HG03039 (cell line): Measurements from ENCODE around the gene GNG4.

Experiments
- ATAC-seq: cut with Tn5 transposase; IDR thresholded peaks from one replicate; pipeline ENCODE4 v1.9.1; 2021; ENCODE audit warnings: mild to moderate bottlenecking, moderate library complexity; ENCODE audit not compliant: unreplicated experiment

GNG4 gene

DNA sequence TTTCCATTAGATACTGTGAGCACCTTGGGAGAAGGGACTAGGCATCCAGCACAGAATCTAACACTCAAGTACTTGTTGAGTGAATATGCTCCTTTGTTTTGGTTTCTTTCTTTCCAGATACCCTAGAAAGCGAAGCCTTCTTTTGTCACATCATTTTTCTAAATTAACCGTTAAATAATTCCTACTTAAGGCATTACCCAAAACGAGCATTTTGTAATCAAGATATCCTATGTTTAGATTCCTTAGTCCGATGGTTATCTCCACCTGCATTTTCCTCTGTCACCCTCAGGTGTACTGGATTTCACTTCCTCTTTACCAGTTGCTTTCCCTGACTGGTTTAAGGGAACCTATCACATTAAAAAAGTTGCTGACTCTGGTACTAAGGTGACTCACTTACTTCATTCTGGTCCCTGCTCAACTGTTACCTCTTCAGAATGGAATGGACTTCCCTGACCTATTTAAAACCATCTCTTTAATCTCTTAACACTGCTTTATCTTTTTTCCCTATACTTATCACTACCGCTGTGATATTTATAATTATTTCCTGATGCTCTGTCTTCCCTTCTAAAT is 148.5 kb downstream of the GNG4 start:
- ATAC-seq = no peak
